GM15510 (cell line): Measurements from ENCODE around the gene GAL3ST3.

ENCODE experiments used
- POLR2A ChIP-seq: IDR thresholded peaks from 3 replicates; pipeline ENCODE4 v1.6.1; 2011; ENCODE audit warnings: borderline replicate concordance; ENCODE audit not compliant: insufficient read length; ENCODE audit errors: extremely low read depth

GAL3ST3 gene

DNA sequence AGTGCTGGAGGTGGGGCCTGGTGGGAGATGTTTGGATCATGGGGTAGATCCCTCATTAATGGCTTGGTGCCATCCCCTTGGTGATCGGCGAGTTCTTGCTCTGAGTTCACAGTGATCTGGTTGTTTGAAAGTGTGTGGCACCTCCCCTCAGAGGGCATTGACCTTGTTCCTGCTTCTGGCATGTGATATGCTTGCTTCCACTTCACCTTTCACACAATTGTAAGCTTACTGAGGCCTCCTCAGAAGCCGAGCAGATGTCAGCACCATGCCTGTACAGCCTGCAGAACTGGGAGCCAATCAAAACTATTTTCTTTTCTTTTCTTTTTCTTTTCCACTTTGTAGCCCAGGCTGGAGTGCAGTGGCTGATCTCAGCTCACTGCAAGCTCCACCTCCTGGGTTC is 11.6 kb downstream of the GAL3ST3 start:
- TF ChIP-seq POLR2A = no peak

DNA sequence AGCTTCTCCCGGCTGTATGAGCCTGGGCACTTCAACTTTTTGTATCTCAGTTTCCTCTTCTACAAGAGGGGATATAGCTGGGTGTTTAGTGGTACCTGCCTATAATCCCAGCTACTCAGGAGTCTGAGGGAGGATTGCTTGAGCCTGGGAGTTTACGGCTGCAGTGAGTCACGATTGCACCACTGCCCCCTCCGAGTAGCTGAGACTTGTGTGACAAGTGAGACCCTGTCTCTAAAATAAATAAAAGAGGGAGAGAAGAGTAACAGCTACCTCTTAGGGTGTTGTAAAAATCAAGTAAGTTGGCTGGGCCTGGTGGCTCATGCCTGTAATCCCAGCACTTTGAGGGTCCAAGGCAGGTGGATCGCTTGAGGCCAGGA is 12.6 kb downstream of the GAL3ST3 start:
- TF ChIP-seq POLR2A = no peak

DNA sequence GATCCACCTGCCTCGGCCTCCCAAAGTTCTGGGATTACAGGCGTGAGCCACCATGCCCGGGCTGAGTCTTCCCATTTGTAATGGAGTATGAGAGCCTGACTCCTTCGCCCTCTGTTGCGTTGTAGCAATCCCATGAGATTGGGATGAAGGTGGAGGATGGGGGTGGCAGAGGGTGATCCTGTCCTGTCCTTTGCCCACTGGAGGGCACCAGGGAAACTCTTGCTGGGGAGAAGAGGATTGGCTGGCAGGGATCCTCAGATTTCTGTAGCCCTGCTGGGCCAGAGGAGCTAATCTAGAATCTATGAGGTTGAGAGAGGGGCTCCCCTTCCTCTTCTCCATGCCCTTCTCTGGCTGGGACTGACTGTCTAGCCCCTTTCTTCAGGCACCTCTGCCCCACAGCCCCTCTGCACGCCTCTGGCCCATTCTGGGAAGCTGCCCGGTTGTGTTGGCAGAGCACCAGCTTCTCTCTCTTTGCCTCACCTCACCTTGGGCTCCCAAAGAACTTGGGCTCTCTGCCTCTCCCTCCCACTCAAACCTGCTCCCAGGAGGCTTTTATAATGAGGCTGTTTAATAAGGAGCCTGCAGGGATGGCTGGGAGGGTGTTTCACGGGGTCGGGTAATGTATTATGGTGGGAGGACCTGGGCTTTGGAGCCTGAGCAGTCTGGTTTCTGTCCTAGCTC is 13.2 kb downstream of the GAL3ST3 start:
- TF ChIP-seq POLR2A = no peak

DNA sequence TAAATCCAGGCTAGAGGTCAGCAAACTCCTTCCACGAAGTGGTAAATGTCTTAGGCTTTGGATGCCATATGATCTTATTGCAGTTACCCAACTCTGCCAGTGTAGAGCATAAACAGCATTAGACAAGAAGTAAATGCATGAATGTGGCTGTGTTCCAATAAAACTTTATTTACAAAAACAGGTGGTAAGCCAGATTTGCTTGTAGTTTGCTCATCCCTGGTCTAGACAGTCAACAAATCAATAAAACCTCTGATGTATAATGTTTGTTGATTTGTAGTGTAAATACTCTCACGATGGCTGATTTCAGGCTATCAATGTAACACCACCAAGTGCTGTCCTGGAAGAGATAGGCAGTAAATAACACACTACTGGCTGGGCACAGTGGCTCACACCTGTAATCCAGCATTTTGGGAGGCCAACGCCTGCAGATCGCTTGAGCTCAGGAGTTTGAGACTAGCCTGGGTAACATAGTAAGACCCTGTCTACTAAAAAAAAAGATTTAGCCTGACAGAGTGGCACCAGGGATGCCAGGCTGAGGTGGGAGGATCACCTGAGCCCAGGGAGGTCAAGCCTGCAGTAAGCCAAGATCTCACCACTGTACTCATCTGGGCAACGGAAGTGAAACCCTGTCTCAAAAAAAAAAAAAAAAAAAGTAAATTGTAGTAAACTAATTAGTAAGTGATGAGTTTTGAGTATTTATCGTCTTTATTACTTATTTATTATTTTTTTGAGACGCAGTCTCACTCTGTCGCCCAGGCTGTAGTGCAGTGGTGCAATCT is 15.8 kb downstream of the GAL3ST3 start:
- TF ChIP-seq POLR2A = no peak

DNA sequence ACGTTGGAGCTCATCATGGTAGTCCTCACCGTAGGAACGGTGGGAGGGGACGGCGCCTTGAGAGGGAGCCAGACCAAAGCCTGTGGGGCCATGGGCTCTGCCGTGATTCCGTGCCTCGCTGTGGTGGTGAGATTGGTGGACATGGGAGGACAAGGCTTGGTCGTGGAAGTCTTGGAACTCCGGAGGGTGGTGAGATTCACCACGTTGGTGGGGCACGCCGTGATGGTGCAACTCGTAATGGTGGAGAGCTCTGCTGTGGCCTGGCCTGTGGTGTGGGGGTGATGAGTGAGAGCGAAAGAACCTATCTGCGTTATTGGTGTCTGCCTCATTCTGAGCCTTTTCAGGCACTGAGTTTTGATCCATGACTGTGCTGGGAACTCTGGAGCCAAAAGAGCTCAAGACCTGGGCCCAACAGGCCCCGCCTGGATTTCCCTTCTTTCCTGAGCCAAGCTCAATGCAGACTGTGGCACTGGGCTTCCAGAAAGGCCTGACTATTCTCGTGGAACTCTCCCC is 22.9 kb downstream of the GAL3ST3 start, which contains the start of gene CATSPER1:
TSS of gene CATSPER1 (minus strand) at position 463 of the 513 bp plus-strand sequence. CDS start at position 363, 100 bp downstream.
- TF ChIP-seq POLR2A = no peak

DNA sequence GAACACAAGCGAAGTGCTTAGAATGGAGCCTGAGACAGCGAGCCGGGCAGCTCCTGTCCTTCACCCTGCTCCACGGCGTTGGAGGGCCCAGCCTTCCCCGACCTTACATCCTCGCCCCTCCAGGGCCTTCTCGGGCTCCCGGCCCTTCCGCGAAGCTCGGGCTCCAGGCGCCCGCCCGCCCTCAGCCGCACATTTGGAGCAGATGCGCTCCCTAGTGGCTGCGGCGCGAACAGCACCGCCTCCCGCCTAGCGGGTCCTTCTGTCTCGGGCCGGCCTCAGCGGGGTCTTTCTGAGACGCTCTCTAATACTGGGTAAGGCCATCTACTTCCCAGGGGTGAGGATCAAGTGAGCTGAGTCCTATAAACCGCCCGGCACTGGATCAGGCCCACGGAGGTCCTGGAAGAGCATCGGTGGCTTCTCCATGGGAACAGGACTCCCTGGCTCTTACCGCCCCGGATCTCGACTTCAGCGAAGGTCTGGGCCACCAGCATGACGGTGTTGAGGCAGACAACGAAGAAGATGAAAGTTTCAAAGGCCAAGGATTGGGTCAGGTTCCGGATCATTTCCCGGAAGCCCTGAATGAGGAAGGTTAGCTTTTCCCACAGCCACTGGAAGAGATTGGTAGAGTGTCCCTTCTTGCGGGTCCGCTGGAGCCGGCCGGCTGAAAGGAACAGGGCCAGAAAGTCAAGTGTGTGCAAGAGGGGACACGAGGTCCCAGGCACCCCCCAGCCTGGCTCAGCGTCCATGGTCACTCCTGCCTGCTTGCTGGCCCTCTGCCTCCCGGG is 26.4 kb downstream of the GAL3ST3 start:
- TF ChIP-seq POLR2A = no peak

DNA sequence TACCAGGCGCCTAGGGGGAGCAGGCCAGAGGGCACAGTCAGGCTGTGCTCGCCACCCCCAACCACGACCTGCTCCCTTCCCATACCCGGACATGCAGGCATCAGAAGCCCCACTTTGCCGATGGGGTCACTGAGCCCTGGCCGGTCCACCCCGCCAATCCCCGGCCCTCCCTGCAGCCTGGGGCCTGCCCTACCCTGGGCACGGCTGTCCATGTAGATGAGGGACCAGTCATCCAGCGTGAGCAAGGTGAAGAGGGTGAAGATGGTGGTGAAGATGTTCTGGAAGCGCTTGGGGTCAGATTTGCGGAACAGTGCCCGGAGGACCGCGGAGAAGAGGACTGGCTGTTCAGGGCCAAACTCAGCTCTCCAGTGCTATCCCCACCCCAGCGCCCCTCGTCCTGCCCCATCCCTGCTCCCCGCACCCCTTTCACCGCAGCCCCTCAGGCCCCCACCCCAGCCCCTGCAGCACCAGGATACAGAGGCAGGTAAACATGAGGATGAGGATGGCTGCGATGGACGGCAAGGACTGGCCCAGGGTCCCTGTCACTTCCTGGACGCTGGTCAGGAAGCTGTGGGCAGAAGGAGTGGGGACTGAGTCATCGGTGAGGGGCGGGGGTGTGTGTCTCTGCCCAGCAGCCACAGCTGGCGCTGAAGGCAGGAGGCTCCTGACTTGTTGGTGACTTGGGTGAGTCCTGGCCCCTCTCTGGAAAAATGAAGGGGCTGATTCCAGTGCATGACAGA is 28.2 kb downstream of the GAL3ST3 start:
- no peak for TF ChIP-seq POLR2A

DNA sequence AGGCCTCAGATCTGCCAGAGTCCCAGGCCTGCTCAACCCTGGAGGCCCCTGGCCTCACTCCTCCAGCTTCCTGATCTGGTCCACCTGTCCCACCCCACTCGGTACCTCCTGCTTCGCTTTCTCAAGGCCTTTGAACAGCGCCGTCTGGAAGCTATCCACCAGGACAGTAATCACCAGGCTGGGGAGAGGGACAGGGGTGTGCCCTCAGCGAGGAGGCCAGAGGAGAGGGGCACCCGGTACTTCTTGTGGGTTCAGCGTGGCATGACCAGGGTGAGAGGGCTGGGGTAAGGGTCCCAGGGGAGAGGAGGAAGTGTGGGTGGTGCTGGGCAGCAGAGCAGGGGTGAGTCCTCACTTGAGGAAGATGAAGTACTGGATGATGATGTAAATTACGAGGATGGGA is 28.7 kb downstream of the GAL3ST3 start:
- no peak for TF ChIP-seq POLR2A

DNA sequence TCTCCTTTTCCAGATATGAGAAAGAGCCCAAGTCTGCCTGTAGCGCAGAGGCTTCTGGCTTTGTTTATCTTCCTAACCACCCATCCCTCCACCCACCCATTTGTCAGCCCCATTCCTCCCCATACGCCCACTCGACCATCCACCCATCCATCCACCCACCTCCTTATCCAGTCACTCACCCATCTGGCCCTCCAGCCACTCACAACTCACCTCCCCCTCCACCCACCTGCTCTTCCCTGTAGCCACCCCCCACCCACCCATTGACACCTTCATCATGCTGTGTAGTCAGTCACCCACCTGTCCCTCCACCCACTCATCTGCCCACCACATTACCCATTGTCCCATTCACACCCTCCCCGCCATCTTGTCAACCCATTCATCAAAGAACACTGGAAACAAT is 31.6 kb downstream of the GAL3ST3 start:
- TF ChIP-seq POLR2A = no peak

DNA sequence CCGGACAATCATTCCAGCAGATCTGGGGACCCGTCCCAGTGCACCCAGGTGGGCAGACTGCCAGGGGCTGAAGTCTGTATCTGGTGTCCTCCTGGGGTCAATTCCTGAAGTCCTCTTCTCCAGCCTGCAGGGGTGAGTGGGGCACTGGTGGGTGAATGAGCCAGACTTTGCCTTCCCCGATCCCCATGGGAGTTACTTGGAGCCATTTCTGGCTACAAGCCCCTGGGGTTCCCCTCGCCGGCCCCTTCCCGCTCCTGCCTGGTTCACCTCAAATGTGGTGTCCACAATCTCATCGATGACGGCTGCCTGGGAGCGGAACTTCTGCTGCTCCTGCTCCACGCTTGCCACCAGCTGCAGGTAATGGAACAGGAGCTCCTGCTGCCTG is 32.2 kb downstream of the GAL3ST3 start:
- no peak for TF ChIP-seq POLR2A

DNA sequence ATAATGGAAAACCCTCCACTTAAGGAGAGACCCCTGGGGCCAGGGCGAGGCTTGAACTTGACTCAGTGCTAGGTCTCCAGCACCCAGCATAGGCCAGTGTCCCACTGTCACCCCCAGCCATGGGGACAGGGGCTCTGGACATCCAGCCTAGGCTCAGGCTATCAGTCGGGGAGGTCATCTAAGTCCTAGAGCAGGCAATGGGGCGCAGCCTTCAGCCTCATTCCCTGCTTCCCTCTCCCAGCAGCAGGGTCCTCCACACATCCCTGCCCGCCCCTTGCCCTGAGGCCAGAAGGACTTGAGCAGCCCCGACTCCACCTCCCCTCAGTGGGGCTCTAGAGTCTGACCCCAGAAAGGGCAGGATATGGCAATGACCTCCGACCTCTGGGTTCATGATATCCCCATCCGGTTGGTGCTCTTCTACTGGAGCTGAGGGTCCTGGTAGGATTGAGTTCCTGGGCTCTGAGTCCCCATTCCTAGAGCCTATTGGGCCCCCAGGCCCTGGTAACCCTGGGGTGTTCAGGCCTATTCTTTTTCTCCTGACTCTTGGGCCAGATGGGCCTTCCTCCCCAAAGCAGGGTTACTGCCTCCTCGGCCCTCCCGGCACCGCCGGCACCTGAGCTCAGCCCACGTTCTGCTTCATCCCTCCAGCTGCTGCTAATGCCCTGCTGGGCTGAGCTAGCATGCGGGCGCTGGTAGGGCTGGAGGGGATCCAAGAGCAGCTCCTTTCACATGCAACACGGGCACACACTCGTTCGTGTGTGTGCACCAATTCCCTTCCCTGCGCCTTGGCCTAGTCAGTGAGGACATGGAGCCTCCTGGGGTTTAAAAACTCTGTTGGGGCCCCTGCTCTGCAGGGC is 32.8 kb downstream of the GAL3ST3 start:
- no peak for TF ChIP-seq POLR2A

DNA sequence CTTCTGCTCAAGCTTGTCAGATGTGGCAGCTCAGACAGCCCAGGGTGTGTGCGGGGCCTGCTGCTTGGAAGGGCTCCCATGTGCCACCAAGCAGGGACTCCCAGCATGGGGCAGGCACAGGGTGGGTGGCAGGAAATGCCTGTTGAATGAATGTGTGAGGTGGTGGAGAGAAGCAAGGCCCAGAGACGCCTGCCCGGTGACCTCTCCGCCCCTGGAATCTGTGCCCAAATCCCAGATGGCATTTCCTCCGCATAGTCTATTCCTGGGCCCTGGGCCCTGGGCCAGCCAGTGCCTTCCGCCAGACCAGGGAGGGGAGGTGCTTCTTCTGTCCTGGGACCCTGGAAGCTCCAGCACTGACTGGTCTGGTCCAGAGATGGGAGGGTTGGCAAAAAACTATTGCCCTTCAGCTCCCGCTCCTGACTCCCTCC is 33.5 kb downstream of the GAL3ST3 start:
- TF ChIP-seq POLR2A = no peak

DNA sequence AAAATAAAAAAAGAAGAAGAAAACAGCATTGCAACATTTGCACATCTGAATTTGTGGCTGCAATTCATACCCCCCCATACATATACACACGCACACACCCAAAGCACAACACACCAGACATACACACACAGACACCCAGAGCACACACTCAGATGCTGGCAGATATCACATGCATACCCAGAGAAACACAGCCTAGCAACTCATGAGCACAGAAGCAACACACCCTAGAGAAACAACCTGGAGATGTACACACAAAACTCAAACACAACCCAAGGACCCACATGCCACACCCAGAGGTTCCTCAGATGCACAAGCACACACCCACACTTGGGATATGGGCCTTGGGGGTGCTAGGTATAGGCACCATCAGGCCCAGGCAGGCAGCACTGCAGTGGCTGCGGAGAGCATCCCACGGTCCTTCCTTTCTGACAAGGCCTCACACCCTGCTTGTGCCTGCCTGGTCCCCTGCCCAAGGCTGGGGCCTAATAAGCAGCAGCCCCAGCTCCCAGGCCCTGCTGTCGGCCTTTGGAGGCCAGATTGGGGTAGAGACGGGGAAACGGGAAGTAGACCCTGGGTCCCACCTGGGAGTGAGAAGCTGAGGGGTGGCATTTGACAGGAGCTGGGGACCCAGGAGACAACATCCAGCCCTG is 34.0 kb downstream of the GAL3ST3 start:
- TF ChIP-seq POLR2A = no peak

DNA sequence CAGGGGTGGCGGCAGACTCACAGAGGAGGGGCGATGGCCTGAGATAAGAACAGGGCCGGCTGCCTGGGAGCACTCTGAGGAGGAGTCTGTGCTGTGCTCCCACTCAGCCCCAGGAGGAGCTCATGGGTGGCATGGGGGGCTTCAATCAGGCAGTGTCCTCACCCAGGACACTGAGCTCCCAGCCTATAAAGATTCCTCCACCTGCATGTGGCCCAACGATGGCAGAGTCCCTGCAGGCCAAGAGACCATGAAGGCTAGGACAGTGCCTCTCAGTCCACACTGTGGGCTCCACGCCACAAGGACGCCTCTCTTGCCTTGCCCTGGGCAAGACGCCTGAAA is 35.2 kb downstream of the GAL3ST3 start:
- TF ChIP-seq POLR2A = no peak
